Prostate gland (tissue), 2 donors: ENCODE measurements around the gene PRR35.

Source experiments
- CTCF ChIP-seq, 4 experiments: fragments of 200-600 bp in 2 of 4; fragments of 450-650 bp in 2 of 4; sonication (generic) in 2 of 4; IDR thresholded peaks; 1 replicate in 3 of 4; 2 replicates in 1 of 4; pipeline ENCODE4 v1.5.1; 2016 to 2019; ENCODE audit warnings: antibody characterized with exemption in 4 of 4, mild to moderate bottlenecking in 2 of 4, moderate library complexity in 2 of 4
- POLR2A ChIP-seq: fragments of 450-650 bp; IDR thresholded peaks from one replicate; pipeline ENCODE4 v1.6.1; 2016; ENCODE audit warnings: antibody characterized with exemption, mild to moderate bottlenecking

- TF ChIP-seq CTCF (IDR thresholded peaks at IDR 0.05) (no peak), POLR2A (no peak)
Observed at GRCh38 chr16:586645-587590, 26.7 kb downstream of the PRR35 start.
